ENCODE results near the gene NLGN4X. TPM values are rescaled to one million over a fixed set of nuclear protein-coding genes. Genes with fewer than 3 reads are reported as not detected.

Gene NLGN4X
- polyA plus RNA-seq, 1 experiment, result 1.1 TPM

DNA sequence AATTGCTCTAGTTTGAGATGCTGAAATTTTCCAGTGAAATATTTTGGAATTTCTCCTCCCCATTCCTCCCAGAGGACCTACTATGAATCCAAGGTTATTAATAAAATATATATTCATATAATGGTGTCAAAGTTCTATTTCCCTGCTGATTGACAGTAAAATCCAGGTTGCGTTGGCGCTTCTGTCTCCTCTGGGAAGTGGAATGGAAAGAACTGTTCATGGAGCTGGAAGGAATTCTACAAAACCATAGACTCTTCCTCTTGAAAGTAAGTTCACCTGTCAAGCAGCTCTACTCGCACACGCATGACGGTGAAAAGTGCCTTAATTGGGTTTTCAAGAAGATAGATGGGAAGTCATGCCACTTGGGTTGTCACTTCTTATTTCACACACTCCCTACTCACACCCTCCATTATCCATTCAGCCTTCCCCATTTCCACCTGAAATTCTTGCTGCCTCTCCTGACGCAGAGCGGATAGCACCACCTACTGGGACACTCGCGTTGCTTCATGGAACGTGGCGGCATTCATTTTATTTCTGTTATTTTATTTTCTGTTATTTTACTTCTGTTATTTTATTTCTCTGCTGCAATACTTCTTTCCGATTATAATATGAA, 351.6 kb downstream of the NLGN4X start:
- no peaks in the 10 kb centered on the region for H3K27me3 ChIP-seq (ENCODE audit: control insufficient read depth, insufficient read depth, low read length)
- no peaks in the 10 kb centered on the region for H3K36me3 ChIP-seq (ENCODE audit: control insufficient read depth, insufficient read depth, low read length)
- POLR2A ChIA-PET, result no interaction called here
- no peak overlapping the region for H3K4me3 ChIP-seq (ENCODE audit: low read depth, low read length)
- CTCF ChIA-PET, result no interaction called here
- TF ChIP-seq, protein P1, sequence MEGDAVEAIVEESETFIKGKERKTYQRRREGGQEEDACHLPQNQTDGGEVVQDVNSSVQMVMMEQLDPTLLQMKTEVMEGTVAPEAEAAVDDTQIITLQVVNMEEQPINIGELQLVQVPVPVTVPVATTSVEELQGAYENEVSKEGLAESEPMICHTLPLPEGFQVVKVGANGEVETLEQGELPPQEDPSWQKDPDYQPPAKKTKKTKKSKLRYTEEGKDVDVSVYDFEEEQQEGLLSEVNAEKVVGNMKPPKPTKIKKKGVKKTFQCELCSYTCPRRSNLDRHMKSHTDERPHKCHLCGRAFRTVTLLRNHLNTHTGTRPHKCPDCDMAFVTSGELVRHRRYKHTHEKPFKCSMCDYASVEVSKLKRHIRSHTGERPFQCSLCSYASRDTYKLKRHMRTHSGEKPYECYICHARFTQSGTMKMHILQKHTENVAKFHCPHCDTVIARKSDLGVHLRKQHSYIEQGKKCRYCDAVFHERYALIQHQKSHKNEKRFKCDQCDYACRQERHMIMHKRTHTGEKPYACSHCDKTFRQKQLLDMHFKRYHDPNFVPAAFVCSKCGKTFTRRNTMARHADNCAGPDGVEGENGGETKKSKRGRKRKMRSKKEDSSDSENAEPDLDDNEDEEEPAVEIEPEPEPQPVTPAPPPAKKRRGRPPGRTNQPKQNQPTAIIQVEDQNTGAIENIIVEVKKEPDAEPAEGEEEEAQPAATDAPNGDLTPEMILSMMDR (IDR thresholded peaks at IDR 0.05; ENCODE audit: insufficient read depth, low read depth, low read length), result peak; percentile 18; the same call in 1 of the 2 replicates
- no peak for DNase-seq (ENCODE audit: low read depth)

DNA sequence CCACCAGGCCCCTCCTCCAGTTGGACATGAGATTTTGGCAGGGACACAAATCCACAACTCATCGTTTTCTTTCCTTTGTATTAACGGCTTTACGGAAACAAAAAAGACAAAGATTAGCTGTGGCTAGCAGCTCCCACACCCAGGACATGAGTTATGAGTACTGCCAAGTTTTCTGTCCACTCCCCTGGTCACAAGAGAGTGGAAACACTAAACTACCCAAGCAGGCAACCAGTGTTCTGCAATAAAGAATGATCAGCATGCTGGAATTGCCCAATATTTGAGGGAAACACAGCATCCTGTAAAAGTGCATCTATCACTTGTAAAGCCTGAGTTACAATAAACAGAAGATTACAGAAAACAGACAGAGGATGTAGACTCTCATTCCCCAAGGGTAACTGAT, 358.4 kb downstream of the NLGN4X start:
- Histone ChIP-seq H3K36me3 (ENCODE audit: control insufficient read depth, insufficient read depth, low read length) (no peaks in the 10 kb centered on the region), H3K27me3 (ENCODE audit: control insufficient read depth, insufficient read depth, low read length) (no peaks in the 10 kb centered on the region), H3K4me3 (ENCODE audit: low read depth, low read length) (no peak overlapping the region)
- TF ChIP-seq, protein P1 (IDR thresholded peaks at IDR 0.05; ENCODE audit: insufficient read depth, low read depth, low read length), result no peak
- DNase-seq (ENCODE audit: low read depth), result no peak
- ChIA-PET CTCF (no interaction called here), POLR2A (no interaction called here)

DNA sequence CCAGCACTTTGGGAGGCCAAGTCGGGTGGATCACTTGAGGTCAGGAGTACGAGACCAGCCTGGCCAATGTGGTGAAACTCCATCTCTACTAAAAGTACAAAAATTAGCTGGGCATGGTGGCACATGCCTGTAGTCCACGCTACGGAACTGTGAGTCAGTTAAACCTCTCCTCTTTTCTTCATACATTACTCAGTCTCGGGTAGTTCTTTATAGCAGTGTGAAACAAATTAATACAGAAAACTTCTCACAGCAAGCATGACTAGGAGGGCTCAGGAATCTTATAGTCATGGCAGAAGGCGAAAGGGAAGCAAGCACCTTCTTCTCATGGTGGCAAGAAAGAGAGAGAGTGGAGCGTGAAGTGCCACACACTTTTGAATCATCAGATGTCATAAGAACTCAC, 358.9 kb downstream of the NLGN4X start:
- Histone ChIP-seq H3K36me3 (ENCODE audit: control insufficient read depth, insufficient read depth, low read length) (no peaks in the 10 kb centered on the region), H3K4me3 (ENCODE audit: low read depth, low read length) (no peak overlapping the region), H3K27me3 (ENCODE audit: control insufficient read depth, insufficient read depth, low read length) (no peaks in the 10 kb centered on the region)
- DNase-seq (ENCODE audit: low read depth), result no peak
- ChIA-PET CTCF (no interaction called here), POLR2A (no interaction called here)
- TF ChIP-seq, protein P1 (IDR thresholded peaks at IDR 0.05; ENCODE audit: insufficient read depth, low read depth, low read length), result no peak

DNA sequence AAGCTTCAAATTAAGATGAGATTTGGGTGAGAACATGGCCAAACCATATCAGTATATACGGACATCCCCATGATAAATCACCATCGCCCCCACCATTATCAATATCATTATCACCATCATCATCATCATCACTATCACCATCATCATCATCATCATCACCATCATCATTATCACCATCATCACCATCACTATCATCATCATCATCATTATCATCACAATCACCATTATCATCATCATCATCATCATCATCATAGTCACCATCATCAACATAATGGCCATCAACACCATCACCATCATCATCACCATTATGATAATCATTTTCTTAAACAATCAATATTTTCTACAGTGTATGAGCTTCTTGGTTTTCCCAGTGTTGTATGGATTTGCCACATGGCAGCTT, 360.9 kb downstream of the NLGN4X start:
- Histone ChIP-seq H3K36me3 (ENCODE audit: control insufficient read depth, insufficient read depth, low read length) (no peaks in the 10 kb centered on the region), H3K27me3 (ENCODE audit: control insufficient read depth, insufficient read depth, low read length) (no peaks in the 10 kb centered on the region), H3K4me3 (ENCODE audit: low read depth, low read length) (no peak overlapping the region)
- DNase-seq (ENCODE audit: low read depth), result no peak
- ChIA-PET CTCF (no interaction called here), POLR2A (no interaction called here)
- TF ChIP-seq, protein P1 (IDR thresholded peaks at IDR 0.05; ENCODE audit: insufficient read depth, low read depth, low read length), result no peak

DNA sequence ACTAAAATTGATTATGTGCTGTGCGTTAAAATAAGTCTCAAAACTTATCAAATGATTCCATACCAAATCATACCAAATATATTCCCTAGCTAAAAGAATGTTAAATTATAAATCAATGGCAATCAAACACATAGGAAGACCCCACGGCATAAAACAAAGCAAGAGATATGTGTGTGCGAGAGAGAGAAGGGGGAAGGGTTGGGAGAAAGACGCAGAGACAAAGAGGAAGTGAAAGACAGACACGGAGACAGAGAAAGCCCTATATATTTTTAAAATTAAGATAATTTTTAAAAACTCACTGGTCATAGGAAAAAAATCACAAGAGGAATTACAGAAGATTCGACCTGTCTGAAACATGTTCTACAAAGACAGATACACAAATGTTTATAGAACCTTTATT, 371.4 kb downstream of the NLGN4X start:
- TF ChIP-seq, protein P1 (IDR thresholded peaks at IDR 0.05; ENCODE audit: insufficient read depth, low read depth, low read length), result no peak
- DNase-seq (ENCODE audit: low read depth), result no peak
- H3K36me3 ChIP-seq (ENCODE audit: control insufficient read depth, insufficient read depth, low read length), result no peaks in the 10 kb centered on the region
- CTCF ChIA-PET, result no interaction called here
- no peak overlapping the region for H3K4me3 ChIP-seq (ENCODE audit: low read depth, low read length)
- POLR2A ChIA-PET, result no interaction called here
- no peaks in the 10 kb centered on the region for H3K27me3 ChIP-seq (ENCODE audit: control insufficient read depth, insufficient read depth, low read length)
